NCI-H774 (cell line): ENCODE measurements around the gene ADORA3.

Experiments used
- DNase-seq: peaks from one replicate; lab custom pipeline; 2025; lab: John Stamatoyannopoulos, UW

ADORA3 gene

GRCh38 chr1:111507411-111508201 lies 4.2 kb upstream of the ADORA3 start:
- peak; percentile 45 for DNase-seq

GRCh38 chr1:111506561-111506960 lies 3.1 kb upstream of the ADORA3 start:
- no peak for DNase-seq

GRCh38 chr1:111505641-111506119 lies 2.2 kb upstream of the ADORA3 start:
- DNase-seq: no peak

- no peak for DNase-seq
These were observed 664 bp upstream of the ADORA3 start for GRCh38 chr1:111504097-111504496.

GRCh38 chr1:111501645-111502044 lies 1.8 kb downstream of the ADORA3 start:
- DNase-seq: no peak

GRCh38 chr1:111499026-111499785 lies 4.2 kb downstream of the ADORA3 start:
- DNase-seq: no peak

GRCh38 chr1:111497592-111497991 lies 5.8 kb downstream of the ADORA3 start:
- DNase-seq: no peak

- no peak for DNase-seq
These were observed 7.0 kb downstream of the ADORA3 start for GRCh38 chr1:111496398-111496797.

GRCh38 chr1:111491070-111491469 lies 12.4 kb downstream of the ADORA3 start:
- DNase-seq: no peak

- no peak for DNase-seq
These were observed 13.2 kb downstream of the ADORA3 start for GRCh38 chr1:111490220-111490619.

- DNase-seq: no peak
These were observed 13.8 kb downstream of the ADORA3 start for GRCh38 chr1:111489604-111490003.

GRCh38 chr1:111488669-111489068 lies 14.8 kb downstream of the ADORA3 start:
- DNase-seq: no peak

GRCh38 chr1:111487133-111487532 lies 16.3 kb downstream of the ADORA3 start:
- no peak for DNase-seq

- no peak for DNase-seq
These were observed 17.0 kb downstream of the ADORA3 start for GRCh38 chr1:111486431-111486830.

- DNase-seq: no peak
These were observed 18.9 kb downstream of the ADORA3 start for GRCh38 chr1:111484391-111485026.

GRCh38 chr1:111483876-111484275 lies 19.6 kb downstream of the ADORA3 start:
- DNase-seq: no peak

- no peak for DNase-seq
These were observed 20.3 kb downstream of the ADORA3 start for GRCh38 chr1:111483166-111483565.

GRCh38 chr1:111481387-111482221 lies 21.8 kb downstream of the ADORA3 start:
- DNase-seq: peak; percentile 15

GRCh38 chr1:111480674-111481073 lies 22.8 kb downstream of the ADORA3 start:
- DNase-seq: no peak

GRCh38 chr1:111476761-111477309 lies 26.6 kb downstream of the ADORA3 start:
- DNase-seq: no peak

GRCh38 chr1:111476214-111476613 lies 27.2 kb downstream of the ADORA3 start:
- no peak for DNase-seq
